K562 (cell line): ENCODE measurements around the gene SYNE1. TPM values are rescaled to one million over a fixed set of nuclear protein-coding genes. Genes with fewer than 3 reads are reported as not detected.
A peak's percentile ranks its signal among the peaks of the same experiment; 100 is the strongest.

Source experiments
- ATF7 ChIP-seq: fragments of 450-650 bp; IDR thresholded peaks from 2 replicates; pipeline ENCODE4 v1.7.1; 2014; ENCODE audit warnings: mild to moderate bottlenecking, moderate library complexity
- BHLHE40 ChIP-seq: IDR thresholded peaks from 2 replicates; pipeline ENCODE4 v1.6.1; 2011; ENCODE audit warnings: low read length, improper control_type of control experiment
- CBFA2T3 ChIP-seq: fragments of 450-650 bp; IDR thresholded peaks from 2 replicates; pipeline ENCODE4 v1.6.1; 2017
- CTCF ChIP-seq, 3 experiments: IDR thresholded peaks in 2 of 3; conservative IDR thresholded peaks in 1 of 3; 2 replicates each; pipeline ENCODE4 v1.5.1; 2011 to 2012; ENCODE audit warnings: low read length in 3 of 3, mild to moderate bottlenecking in 3 of 3, control low read depth in 2 of 3, improper control_type of control experiment in 1 of 3, inconsistent platforms in 1 of 3, low read depth in 1 of 3, mixed read lengths in 1 of 3, moderate library complexity in 1 of 3; ENCODE audit not compliant: insufficient read depth in 2 of 3
- ETS2 ChIP-seq: IDR thresholded peaks from 2 replicates; pipeline ENCODE4 v1.6.1; 2016; ENCODE audit warnings: borderline replicate concordance, missing genetic modification characterization, mild to moderate bottlenecking, moderate library complexity, missing compliant biosample characterization; ENCODE audit not compliant: poor library complexity, severe bottlenecking
- FOXM1 ChIP-seq, 2 experiments: fragments of 450-650 bp in 1 of 2; sonication (generic) in 1 of 2; formaldehyde crosslinking in 1 of 2; IDR thresholded peaks; 2 replicates each; pipeline versions ENCODE4 v1.6.1 to v1.9.0; 2017 to 2022; ENCODE audit warnings: low read depth in 2 of 2, mild to moderate bottlenecking in 2 of 2, missing genetic modification reagents in 1 of 2, moderate library complexity in 1 of 2
- FOXP4 ChIP-seq: sonication (generic); formaldehyde crosslinking; IDR thresholded peaks from 2 replicates; pipeline ENCODE4 v1.8.0; 2022; ENCODE audit warnings: mild to moderate bottlenecking, missing genetic modification reagents, borderline replicate concordance
- KDM1A ChIP-seq, 2 experiments: fragments of 450-650 bp; IDR thresholded peaks; 2 replicates each; pipeline ENCODE4 v1.6.1; 2016; ENCODE audit warnings: mild to moderate bottlenecking in 2 of 2
- KDM5B ChIP-seq: fragments of 200-600 bp; sonication (generic); IDR thresholded peaks from 2 replicates; pipeline ENCODE4 v1.6.1; 2012; ENCODE audit warnings: low read depth, mild to moderate bottlenecking, moderate library complexity, low read length, control low read depth, inconsistent platforms; ENCODE audit not compliant: insufficient replicate concordance
- KLF1 ChIP-seq: fragments of 450-650 bp; IDR thresholded peaks from 2 replicates; pipeline ENCODE4 v1.6.1; 2016; ENCODE audit warnings: missing genetic modification characterization, missing compliant biosample characterization
- L3MBTL2 ChIP-seq: fragments of 450-650 bp; IDR thresholded peaks from 2 replicates; pipeline ENCODE4 v1.6.1; 2016; ENCODE audit warnings: mild to moderate bottlenecking, moderate library complexity
- POLR2G ChIP-seq: fragments of 200-400 bp; formaldehyde crosslinking; IDR thresholded peaks from 2 replicates; pipeline ENCODE4 v1.6.1; 2017; ENCODE audit warnings: low read depth, mild to moderate bottlenecking, antibody characterized with exemption, low read length, moderate library complexity
- POLR3A ChIP-seq: IDR thresholded peaks from 2 replicates; pipeline ENCODE4 v1.6.1; 2011; ENCODE audit warnings: borderline replicate concordance, mild to moderate bottlenecking, moderate library complexity; ENCODE audit not compliant: insufficient read length, insufficient read depth; ENCODE audit errors: extremely low read depth
- RBM15 ChIP-seq: fragments of 200-400 bp; formaldehyde crosslinking; IDR thresholded peaks from 2 replicates; pipeline ENCODE4 v1.6.1; 2018; ENCODE audit warnings: mild to moderate bottlenecking, low read length, moderate library complexity; ENCODE audit not compliant: insufficient read depth
- ZBTB8A ChIP-seq: fragments of 450-650 bp; IDR thresholded peaks from 2 replicates; pipeline ENCODE4 v1.6.1; 2018; ENCODE audit warnings: mild to moderate bottlenecking, moderate library complexity; ENCODE audit not compliant: partially characterized antibody
- ZNF124 ChIP-seq: sonication (generic); formaldehyde crosslinking; IDR thresholded peaks from 2 replicates; pipeline ENCODE4 v1.8.1; 2022; ENCODE audit warnings: missing genetic modification reagents
- polyA plus RNA-seq, 8 experiments: library from polyadenylated mRNA; depleted of rRNA in 4 of 8; stranded (reverse) in 5 of 8; unstranded in 3 of 8; fragments of >200 nt; fragmentation: Nextera tagmentation in 2 of 8; fragmentation: Illumina TruSeq in 1 of 8; extraction: Ambion mirVana in 2 of 8; extraction: Trizol in 1 of 8; gene quantifications; 2 replicates each; pipeline versions ENCODE4 v1.2.1 to v1.2.3, GENCODE V29; 2011 to 2014; ENCODE audit warnings: inconsistent platforms in 1 of 8, missing spikeins in 1 of 8
- total RNA-seq, 7 experiments: library from RNA; depleted of rRNA in 6 of 7; stranded (reverse); fragments of >200 nt in 6 of 7; fragmentation: Illumina TruSeq in 2 of 7; extraction: Trizol in 2 of 7; gene quantifications; 2 replicates each; pipeline versions ENCODE4 v1.2.1 to v1.2.3, GENCODE V29; 2011 to 2021; ENCODE audit warnings: low replicate concordance in 1 of 7
- TF ChIP-seq, protein P1 (sequence below): fragments of 450-650 bp; IDR thresholded peaks from 2 replicates; pipeline ENCODE4 v1.6.1; 2016; ENCODE audit warnings: low read depth, mild to moderate bottlenecking, moderate library complexity
- TF ChIP-seq, protein P2 (sequence below): fragments of 250-450 bp; sonication (Bioruptor Pico); IDR thresholded peaks from 2 replicates; pipeline ENCODE4 v1.8.0; 2022; ENCODE audit warnings: moderate library complexity, mild to moderate bottlenecking, inconsistent platforms
- TF ChIP-seq, protein P3 (sequence below), 2 experiments: fragments of 450-650 bp; IDR thresholded peaks; 2 replicates each; pipeline ENCODE4 v1.6.1; 2016

SYNE1 gene
- total and polyA plus RNA-seq, 9 of the 15 experiments (the other 6 are each of a cell fraction or from before 2014, with no cell fraction given): under 0.01 to 0.42 (median 0.08) TPM; not detected in 1

GRCh38 chr6:152232501-152233151, 404.5 kb downstream of the SYNE1 start (continued):
- TF ChIP-seq KLF1 (tag) (no peak), BHLHE40 (no peak), POLR3A (no peak), ZNF124 (CRISPR knock-in tag) (no peak), POLR2G (no peak), FOXM1 (IDR thresholded peaks at IDR 0.05; ENCODE audit: low read depth) (peak; percentile 91), FOXM1 (CRISPR knock-in tag; IDR thresholded peaks at IDR 0.05; ENCODE audit: low read depth) (no peak), ZBTB8A (no peak), ETS2 (tag) (no peak), CBFA2T3 (peak; percentile 97), CTCF (IDR thresholded peaks at IDR 0.05 in 2 of 3, conservative IDR thresholded peaks at IDR 0.05 in 1 of 3; ENCODE audit: insufficient read depth in 2 of 3, low read depth in 1 of 3, low read length in 3 of 3) (0 out of 6 replicates have a peak, but pooled peaks of 1 of the 3 experiments have one; percentile 21), KDM5B (no peak), ATF7 (peak; percentile 44; the same call in 1 of the 2 replicates), RBM15 (no peak), KDM1A (IDR thresholded peaks at IDR 0.05) (peak; percentile 95 to 96), FOXP4 (no peak), L3MBTL2 (no peak)
- TF ChIP-seq, protein P1, sequence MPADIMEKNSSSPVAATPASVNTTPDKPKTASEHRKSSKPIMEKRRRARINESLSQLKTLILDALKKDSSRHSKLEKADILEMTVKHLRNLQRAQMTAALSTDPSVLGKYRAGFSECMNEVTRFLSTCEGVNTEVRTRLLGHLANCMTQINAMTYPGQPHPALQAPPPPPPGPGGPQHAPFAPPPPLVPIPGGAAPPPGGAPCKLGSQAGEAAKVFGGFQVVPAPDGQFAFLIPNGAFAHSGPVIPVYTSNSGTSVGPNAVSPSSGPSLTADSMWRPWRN: peak; percentile 84
- TF ChIP-seq, protein P2, sequence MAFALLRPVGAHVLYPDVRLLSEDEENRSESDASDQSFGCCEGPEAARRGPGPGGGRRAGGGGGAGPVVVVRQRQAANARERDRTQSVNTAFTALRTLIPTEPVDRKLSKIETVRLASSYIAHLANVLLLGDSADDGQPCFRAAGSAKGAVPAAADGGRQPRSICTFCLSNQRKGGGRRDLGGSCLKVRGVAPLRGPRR (CRISPR knock-in tag): no peak
- TF ChIP-seq, protein P3, sequence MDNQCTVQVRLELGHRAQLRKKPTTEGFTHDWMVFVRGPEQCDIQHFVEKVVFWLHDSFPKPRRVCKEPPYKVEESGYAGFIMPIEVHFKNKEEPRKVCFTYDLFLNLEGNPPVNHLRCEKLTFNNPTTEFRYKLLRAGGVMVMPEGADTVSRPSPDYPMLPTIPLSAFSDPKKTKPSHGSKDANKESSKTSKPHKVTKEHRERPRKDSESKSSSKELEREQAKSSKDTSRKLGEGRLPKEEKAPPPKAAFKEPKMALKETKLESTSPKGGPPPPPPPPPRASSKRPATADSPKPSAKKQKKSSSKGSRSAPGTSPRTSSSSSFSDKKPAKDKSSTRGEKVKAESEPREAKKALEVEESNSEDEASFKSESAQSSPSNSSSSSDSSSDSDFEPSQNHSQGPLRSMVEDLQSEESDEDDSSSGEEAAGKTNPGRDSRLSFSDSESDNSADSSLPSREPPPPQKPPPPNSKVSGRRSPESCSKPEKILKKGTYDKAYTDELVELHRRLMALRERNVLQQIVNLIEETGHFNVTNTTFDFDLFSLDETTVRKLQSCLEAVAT (IDR thresholded peaks at IDR 0.05): no peak
